Measurements from ENCODE around the gene TNK1.

- TF ChIP-seq TAF1 (IDR thresholded peaks at IDR 0.05; ENCODE audit: borderline replicate concordance, insufficient read depth, low read length) (no peak), REST (IDR thresholded peaks at IDR 0.05; ENCODE audit: insufficient read depth in 1 of 2, low read depth in 2 of 2, low read length in 2 of 2) (no peak), POLR2AphosphoS5 (IDR thresholded peaks at IDR 0.05; ENCODE audit: low read depth, low read length) (no peak), FOXP2 (optimal IDR thresholded peaks at IDR 0.05; ENCODE audit: borderline replicate concordance, extremely low read depth, extremely low read length, insufficient read depth) (no peak)
Observed at GRCh38 chr17:7411427-7411750, 30.5 kb downstream of the TNK1 start.

Measured in PFSK-1 (cell line).